H1 (cell line): ENCODE results near the gene PLXNA3. TPM values are rescaled to one million over a fixed set of nuclear protein-coding genes. Genes with fewer than 3 reads are reported as not detected.

Experiments used
- CTCF ChIA-PET: fragments of 300-600 bp; sonication (Branson Sonifier 250); formaldehyde crosslinking; loops from one replicate; lab custom pipeline; 2021; ENCODE audit not compliant: partially characterized antibody; lab: Charles Lee
- POLR2A ChIA-PET: fragments of 300-600 bp; sonication (Branson Sonifier 250); formaldehyde crosslinking; loops from one replicate; lab custom pipeline; 2021; ENCODE audit warnings: inconsistent platforms; ENCODE audit not compliant: partially characterized antibody; lab: Charles Lee
- DNase-seq, 2 experiments: peaks; one replicate each; pipeline versions ENCODE4 v3.0.0 to v3.0.0-alpha.2; 2010 to 2022; ENCODE audit warnings: low spot score in 2 of 2, low read depth in 1 of 2, mixed read lengths in 1 of 2
- FAIRE-seq: peaks from 2 replicates; lab custom pipeline; 2011; peaks lifted over from hg19 to GRCh38; lab: Jason Lieb, UNC
- H2AFZ ChIP-seq: 2 replicates; pipeline ENCODE4 v1.8.1; 2012; ENCODE audit warnings: low read length, inconsistent platforms
- H2AK5ac ChIP-seq: 2 replicates; pipeline ENCODE4 v1.6.1; 2013; ENCODE audit warnings: low read depth, low read length
- H2BK120ac ChIP-seq: replicated peaks from 2 replicates; pipeline ENCODE3; 2013; ENCODE audit warnings: low read depth, low read length, inconsistent platforms
- H2BK12ac ChIP-seq: 2 replicates; pipeline ENCODE4 v1.6.1; 2013; ENCODE audit warnings: low read depth, low read length
- H2BK15ac ChIP-seq: 2 replicates; pipeline ENCODE4 v1.6.1; 2013; ENCODE audit warnings: low read length
- H2BK20ac ChIP-seq: 2 replicates; pipeline ENCODE4 v1.6.1; 2013; ENCODE audit warnings: low read length
- H2BK5ac ChIP-seq: 2 replicates; pipeline ENCODE4 v1.6.1; 2013; ENCODE audit warnings: low read depth, low read length
- H3K14ac ChIP-seq: 2 replicates; pipeline ENCODE4 v1.6.1; 2013; ENCODE audit warnings: inconsistent platforms; ENCODE audit not compliant: insufficient read length
- H3K18ac ChIP-seq: 2 replicates; pipeline ENCODE4 v1.6.1; 2013; ENCODE audit warnings: low read length; ENCODE audit errors: extremely low read depth
- H3K23ac ChIP-seq: 2 replicates; pipeline ENCODE4 v1.6.1; 2013; ENCODE audit warnings: inconsistent platforms; ENCODE audit not compliant: insufficient read length
- H3K23me2 ChIP-seq: 2 replicates; pipeline ENCODE4 v1.6.1; 2013; ENCODE audit warnings: low read depth, low read length
- H3K27ac ChIP-seq: 2 replicates; pipeline ENCODE4 v1.6.1; 2011; ENCODE audit warnings: low read depth, low read length, inconsistent platforms
- H3K27me3 ChIP-seq, 4 experiments: replicated peaks in 1 of 4; 1 replicate in 1 of 4; 2 replicates in 3 of 4; pipeline versions ENCODE4 v1.6.1 to v1.8.1; 2011 to 2013; ENCODE audit warnings: low read length in 3 of 4, mild to moderate bottlenecking in 3 of 4, inconsistent platforms in 2 of 4, mixed read lengths in 2 of 4, moderate library complexity in 1 of 4; ENCODE audit not compliant: control insufficient read depth in 3 of 4, insufficient read depth in 3 of 4; ENCODE audit errors: extremely low read depth in 1 of 4
- H3K36me3 ChIP-seq, 4 experiments: 2 replicates each; pipeline versions ENCODE4 v1.6.1 to v1.8.1; 2011 to 2013; ENCODE audit warnings: mild to moderate bottlenecking in 4 of 4, low read length in 3 of 4, moderate library complexity in 2 of 4, control low read depth in 1 of 4, inconsistent platforms in 1 of 4; ENCODE audit not compliant: insufficient read depth in 4 of 4, control insufficient read depth in 2 of 4
- H3K4ac ChIP-seq: replicated peaks from 2 replicates; pipeline ENCODE3; 2013; ENCODE audit warnings: low read length, low read depth, mixed read lengths, inconsistent platforms; ENCODE audit not compliant: insufficient read length
- H3K4me1 ChIP-seq, 4 experiments: replicated peaks in 1 of 4; 1 replicate in 1 of 4; 2 replicates in 3 of 4; pipeline versions ENCODE4 v1.6.1 to v1.8.1; 2011 to 2013; ENCODE audit warnings: low read length in 3 of 4, inconsistent platforms in 2 of 4, mixed read lengths in 1 of 4; ENCODE audit not compliant: insufficient read depth in 4 of 4, control insufficient read depth in 3 of 4
- H3K4me2 ChIP-seq, 2 experiments: 2 replicates each; pipeline versions ENCODE4 v1.6.1 to v1.8.1; 2011 to 2013; ENCODE audit warnings: low read depth in 2 of 2, low read length in 2 of 2, control low read depth in 1 of 2, inconsistent platforms in 1 of 2, mild to moderate bottlenecking in 1 of 2; ENCODE audit not compliant: insufficient read depth in 1 of 2
- H3K4me3 ChIP-seq, 4 experiments: fragments of 200-600, 300-600 bp in 1 of 4; sonication (generic), shearing (Covaris generic), sonication (Bioruptor Twin) in 1 of 4; 2 replicates each; pipeline versions ENCODE4 v1.5.1 to v1.8.1; 2011 to 2016; ENCODE audit warnings: low read length in 4 of 4, low read depth in 3 of 4, control low read depth in 2 of 4, inconsistent platforms in 2 of 4, mild to moderate bottlenecking in 2 of 4, mixed read lengths in 1 of 4, moderate library complexity in 1 of 4; ENCODE audit not compliant: insufficient read depth in 2 of 4; ENCODE audit errors: extremely low read depth in 1 of 4
- H3K56ac ChIP-seq: replicated peaks from 2 replicates; pipeline ENCODE3; 2013; ENCODE audit warnings: low read depth, mild to moderate bottlenecking, mixed read lengths, low read length, inconsistent platforms; ENCODE audit not compliant: insufficient read length
- H3K79me1 ChIP-seq: 2 replicates; pipeline ENCODE4 v1.6.1; 2013; ENCODE audit warnings: low read depth, low read length, control low read depth
- H3K79me2 ChIP-seq, 2 experiments: 2 replicates each; pipeline versions ENCODE4 v1.6.1 to v1.8.1; 2012 to 2013; ENCODE audit warnings: low read length in 2 of 2, mild to moderate bottlenecking in 2 of 2, inconsistent platforms in 1 of 2; ENCODE audit not compliant: insufficient read depth in 2 of 2, control insufficient read depth in 1 of 2
- H3K9ac ChIP-seq, 4 experiments: replicated peaks in 1 of 4; 1 replicate in 1 of 4; 2 replicates in 3 of 4; pipeline versions ENCODE4 v1.6.1 to v1.8.1; 2011 to 2013; ENCODE audit warnings: low read depth in 3 of 4, low read length in 3 of 4, control low read depth in 2 of 4, mild to moderate bottlenecking in 2 of 4, moderate library complexity in 2 of 4, inconsistent platforms in 1 of 4; ENCODE audit errors: extremely low read depth in 1 of 4
- H3K9me3 ChIP-seq, 2 experiments: 2 replicates each; pipeline versions ENCODE4 v1.6.1 to v1.8.1; 2012 to 2013; ENCODE audit warnings: mild to moderate bottlenecking in 2 of 2, moderate library complexity in 2 of 2, control low read depth in 1 of 2, inconsistent platforms in 1 of 2, low read depth in 1 of 2, low read length in 1 of 2, mixed read lengths in 1 of 2; ENCODE audit not compliant: insufficient read depth in 2 of 2
- H4K20me1 ChIP-seq, 2 experiments: replicated peaks in 1 of 2; 2 replicates each; pipeline versions ENCODE3 to v1.8.1; 2011 to 2013; ENCODE audit warnings: inconsistent platforms in 2 of 2, low read length in 2 of 2, mild to moderate bottlenecking in 1 of 2; ENCODE audit not compliant: insufficient read depth in 2 of 2, control insufficient read depth in 1 of 2
- H4K5ac ChIP-seq: 2 replicates; pipeline ENCODE4 v1.6.1; 2013; ENCODE audit warnings: low read length, low read depth, mixed read lengths, inconsistent platforms; ENCODE audit not compliant: insufficient read length
- H4K8ac ChIP-seq: 2 replicates; pipeline ENCODE4 v1.8.0; 2013; ENCODE audit warnings: mild to moderate bottlenecking, moderate library complexity, low read length, inconsistent platforms; ENCODE audit not compliant: insufficient read depth; ENCODE audit errors: extremely low read depth
- H4K91ac ChIP-seq: replicated peaks from 2 replicates; pipeline ENCODE3; 2013; ENCODE audit warnings: low read length, mixed read lengths, inconsistent platforms; ENCODE audit not compliant: insufficient read length
- BCL11A ChIP-seq, 2 experiments: IDR thresholded peaks; one replicate each; pipeline ENCODE4 v1.6.1; 2011; ENCODE audit warnings: low read depth in 2 of 2, low read length in 2 of 2, mild to moderate bottlenecking in 2 of 2
- CBX8 ChIP-seq: fragments of 300-800, 300-1000 bp; sonication (generic); IDR thresholded peaks from 2 replicates; pipeline ENCODE4 v1.7.1; 2016; ENCODE audit warnings: low read depth, low read length, borderline replicate concordance
- CHD1 ChIP-seq: IDR thresholded peaks from 2 replicates; pipeline ENCODE4 v1.6.1; 2012; ENCODE audit warnings: low read depth, low read length, improper control_type of control experiment
- FOSL1 ChIP-seq: IDR thresholded peaks from 2 replicates; pipeline ENCODE4 v1.6.1; 2011; ENCODE audit warnings: mild to moderate bottlenecking, low read depth, low read length, moderate library complexity; ENCODE audit not compliant: insufficient read depth
- HDAC2 ChIP-seq, 2 experiments: fragments of 300-600 bp in 1 of 2; sonication (generic) in 1 of 2; IDR thresholded peaks; 2 replicates each; pipeline ENCODE4 v1.6.1; 2011 to 2012; ENCODE audit warnings: low read depth in 2 of 2, low read length in 2 of 2, mild to moderate bottlenecking in 2 of 2, moderate library complexity in 2 of 2, borderline replicate concordance in 1 of 2, inconsistent platforms in 1 of 2
- JUN ChIP-seq: IDR thresholded peaks from 2 replicates; pipeline ENCODE4 v1.6.1; 2011; ENCODE audit warnings: low read depth, mild to moderate bottlenecking, improper control_type of control experiment, low read length
- NRF1 ChIP-seq: IDR thresholded peaks from 2 replicates; pipeline ENCODE4 v1.6.1; 2011; ENCODE audit warnings: mild to moderate bottlenecking, low read depth, low read length, improper control_type of control experiment
- PHF8 ChIP-seq: fragments of 200-600 bp; sonication (generic); conservative IDR thresholded peaks from 2 replicates; pipeline ENCODE4 v1.7.1; 2012; ENCODE audit warnings: low read depth, mild to moderate bottlenecking, inconsistent platforms, low read length, moderate library complexity
- RBBP5 ChIP-seq: IDR thresholded peaks from 2 replicates; pipeline ENCODE4 v1.7.1; 2012; ENCODE audit warnings: low read depth, mild to moderate bottlenecking, inconsistent platforms, low read length, moderate library complexity, borderline replicate concordance
- SP2 ChIP-seq: IDR thresholded peaks from 2 replicates; pipeline ENCODE4 v1.6.1; 2012; ENCODE audit warnings: mild to moderate bottlenecking, low read length, inconsistent platforms
- SUZ12 ChIP-seq: fragments of 200-600 bp; sonication (generic); IDR thresholded peaks from 2 replicates; pipeline ENCODE4 v1.6.1; 2012; ENCODE audit warnings: mild to moderate bottlenecking, inconsistent platforms, low read length, moderate library complexity, mixed read lengths
- TEAD4 ChIP-seq: IDR thresholded peaks from 2 replicates; pipeline ENCODE4 v1.6.1; 2012; ENCODE audit warnings: low read depth, low read length, inconsistent platforms, mixed read lengths
- WGBS, 2 experiments: shearing (Covaris generic) in 1 of 2; methylation state at CpG; one replicate each; pipeline versions ENCODE4 v1.1.6 to v1.1.7; 2013 to 2015; ENCODE audit warnings: low lambda C conversion rate in 2 of 2, mixed read lengths in 2 of 2, inconsistent platforms in 1 of 2, low coverage in 1 of 2, missing lambda C conversion rate in 1 of 2; ENCODE audit not compliant: insufficient replicate concordance in 2 of 2, insufficient coverage in 1 of 2, insufficient read length in 1 of 2; ENCODE audit errors: extremely low coverage in 1 of 2, missing lambda C conversion rate in 1 of 2; 5-methylcytosine and 5-hydroxymethylcytosine counted together
- polyA plus RNA-seq, 7 experiments: library from polyadenylated mRNA; depleted of rRNA in 3 of 7; stranded (reverse) in 5 of 7; unstranded in 2 of 7; fragments of >200 nt in 5 of 7; fragments of 200-250 nt in 2 of 7; gene quantifications; 1 replicate in 5 of 7; 2 replicates in 1 of 7; 4 replicates in 1 of 7; pipeline versions ENCODE4 v1.2.1 to v1.2.3, GENCODE V29; 2011 to 2013; ENCODE audit warnings: missing spikeins in 2 of 7, mixed read lengths in 2 of 7
- total RNA-seq: library from RNA; stranded (reverse); fragmentation: NEBNext Ultra II Directional; extraction: Animal tissue kit (Norgen Biotek cat#: 25700); gene quantifications from 2 replicates; pipeline ENCODE4 v1.2.1, GENCODE V29; 2021

Gene PLXNA3
- total and polyA plus RNA-seq, 2 of the 8 experiments (the other 6 are each of a cell fraction or from before 2014, with no cell fraction given): 10.7 to 18.2 TPM

DNA sequence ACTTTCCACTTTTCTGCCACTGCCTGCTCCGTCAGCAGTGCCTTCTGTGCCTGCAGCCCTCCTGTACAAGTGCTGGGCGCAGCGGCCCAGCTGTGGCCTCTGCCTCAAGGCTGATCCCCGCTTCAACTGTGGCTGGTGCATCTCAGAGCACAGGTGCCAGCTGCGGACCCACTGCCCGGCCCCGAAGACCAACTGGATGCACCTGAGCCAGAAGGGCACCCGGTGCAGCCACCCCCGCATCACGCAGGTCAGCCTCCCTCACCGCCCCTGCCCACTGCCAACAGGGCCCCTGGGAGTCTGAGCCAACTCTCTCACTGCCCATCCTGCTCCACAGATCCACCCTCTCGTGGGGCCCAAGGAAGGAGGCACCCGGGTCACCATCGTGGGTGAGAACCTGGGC, 7.5 kb downstream of the PLXNA3 start:
- H3K4ac ChIP-seq: no peak overlapping the region
- H4K91ac ChIP-seq: no peak overlapping the region
- no peaks in the 10 kb centered on the region for H4K20me1 ChIP-seq
- FAIRE-seq: no peak
- CTCF ChIA-PET: interaction anchor here (1.0 kb wide), 2 partner anchors 20 to 66 kb away, joined by 3 read pairs; no protein-coding TSS in a partner anchor
- H3K4me3 ChIP-seq: no peak overlapping the region
- no peaks in the 10 kb centered on the region for H3K27me3 ChIP-seq
- no peak overlapping the region for H3K9ac ChIP-seq
- no peaks in the 10 kb centered on the region for H3K9me3 ChIP-seq
- H3K4me1 ChIP-seq: no peaks in the 10 kb centered on the region
- H2AFZ ChIP-seq: no peak overlapping the region
- no peak overlapping the region for H4K5ac ChIP-seq
- no peak overlapping the region for H2BK12ac ChIP-seq
- no peak overlapping the region for H4K8ac ChIP-seq
- no peak overlapping the region for H2BK120ac ChIP-seq
- no CpG with 5 or more reads among the region's 14 CpGs for WGBS, 2 experiments
- peaks cover 0 to 29% (median 7%) of the 10 kb centered on the region in 4 experiments; a peak in 6 of 8 replicates for H3K36me3 ChIP-seq
- DNase-seq: no peak
- no peak overlapping the region for H3K14ac ChIP-seq
- no peak overlapping the region for H3K56ac ChIP-seq
- H3K4me2 ChIP-seq: no peak overlapping the region
- no peak overlapping the region for H2BK20ac ChIP-seq
- no peaks in the 10 kb centered on the region for H3K79me2 ChIP-seq
- H3K79me1 ChIP-seq: no peaks in the 10 kb centered on the region
- H3K23me2 ChIP-seq: no peaks in the 10 kb centered on the region
- H2BK15ac ChIP-seq: no peak overlapping the region
- H3K18ac ChIP-seq: no peak overlapping the region
- POLR2A ChIA-PET: interaction anchor here (1.0 to 1.4 kb wide), 2 partner anchors 10 to 42 kb away, joined by 3 read pairs; no protein-coding TSS in a partner anchor
- no peak for TF ChIP-seq PHF8
- no peak for TF ChIP-seq FOSL1
- no peak for TF ChIP-seq SP2
- no peak for TF ChIP-seq CHD1
- TF ChIP-seq NRF1: no peak
- TF ChIP-seq RBBP5: no peak
- no peak for TF ChIP-seq SUZ12
- TF ChIP-seq HDAC2 (IDR thresholded peaks at IDR 0.05; ENCODE audit: borderline replicate concordance in 1 of 2, low read depth in 2 of 2, low read length in 2 of 2): no peak
- TF ChIP-seq TEAD4: no peak
- no peak for TF ChIP-seq BCL11A (IDR thresholded peaks at IDR 0.05; ENCODE audit: low read depth in 2 of 2, low read length in 2 of 2)
- TF ChIP-seq CBX8: no peak
- TF ChIP-seq JUN: no peak
- TF ChIP-seq, all 59 proteins: peak for 0
- Histone ChIP-seq H3K27ac (no peak overlapping the region), H3K23ac (no peak overlapping the region), H2AK5ac (no peak overlapping the region), H2BK5ac (no peak overlapping the region)
